HPDE6-E6E7 (cell line): Measurements from ENCODE around the gene DTNB.

Experiments
- DNase-seq: peaks from one replicate; pipeline ENCODE4 v3.0.0; 2011; ENCODE audit warnings: missing footprints; ENCODE audit errors: extremely low spot score

DTNB gene

DNA sequence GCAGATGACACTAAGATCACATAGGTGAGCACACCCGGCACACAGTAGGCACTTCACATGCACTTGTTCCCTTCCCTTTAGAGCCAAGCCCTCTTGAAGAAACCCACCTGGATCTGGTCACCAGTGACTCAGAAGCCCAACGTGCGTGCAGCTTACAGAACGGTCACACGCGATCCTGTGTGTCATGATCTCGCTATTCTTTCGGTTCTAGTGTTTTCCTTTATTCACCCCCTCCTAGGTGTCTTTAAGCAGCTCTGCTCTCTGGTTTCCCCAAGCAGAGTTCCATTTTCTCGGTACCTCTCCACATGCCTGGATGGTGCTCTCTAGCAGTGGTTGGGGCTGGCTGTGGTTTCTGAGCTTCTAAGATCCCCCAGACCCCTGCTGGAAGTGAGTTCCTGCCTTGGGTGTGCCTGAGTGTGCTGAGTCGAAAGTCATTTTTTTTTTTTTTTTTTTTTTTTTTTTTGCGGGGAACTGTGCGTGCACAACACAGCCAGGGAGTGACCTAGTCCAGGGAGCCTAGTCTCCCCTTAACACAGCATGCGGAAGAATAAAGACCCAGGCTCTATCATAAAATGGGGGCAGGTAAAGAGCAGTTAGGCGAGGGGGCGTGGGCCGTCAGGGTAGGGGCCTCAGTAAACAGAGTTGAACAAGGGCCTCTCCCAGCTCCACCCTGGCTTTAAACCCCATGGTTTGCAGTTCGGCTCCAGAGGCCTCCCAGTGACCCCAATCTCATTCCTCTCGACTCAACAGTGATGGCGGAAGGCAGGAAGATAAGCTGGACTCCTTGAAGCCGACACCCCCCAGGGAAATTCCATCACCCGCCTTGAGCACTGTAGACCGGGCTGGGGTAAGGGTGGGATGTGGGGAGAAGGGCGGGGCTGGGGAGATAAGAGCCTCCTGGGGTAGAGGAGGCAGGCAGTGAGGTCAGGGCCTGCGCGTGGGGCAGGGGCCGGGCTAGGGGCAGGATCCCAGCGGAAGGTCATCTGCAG lies 301.8 kb downstream of the DTNB start:
- no peak for DNase-seq

DNA sequence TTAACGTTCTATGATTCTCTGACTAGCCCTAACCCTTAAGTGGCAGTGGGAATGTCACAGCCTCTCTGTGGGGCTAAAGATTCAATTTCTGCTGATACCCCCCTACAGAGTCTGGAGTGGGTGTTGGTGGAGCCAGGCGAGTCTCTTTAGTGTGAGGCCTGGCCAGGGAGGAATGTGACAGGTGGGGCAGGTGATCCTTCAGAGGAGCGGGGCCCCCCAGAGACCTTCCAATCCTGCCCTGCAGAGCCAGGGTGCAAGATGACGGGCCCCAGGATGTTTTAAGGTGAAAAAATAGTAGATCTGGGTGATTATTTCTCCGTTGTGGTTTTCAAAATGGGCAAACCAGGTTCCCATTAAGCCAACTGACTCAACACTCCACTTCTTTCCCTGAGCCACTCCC lies 303.5 kb downstream of the DTNB start:
- DNase-seq = no peak

DNA sequence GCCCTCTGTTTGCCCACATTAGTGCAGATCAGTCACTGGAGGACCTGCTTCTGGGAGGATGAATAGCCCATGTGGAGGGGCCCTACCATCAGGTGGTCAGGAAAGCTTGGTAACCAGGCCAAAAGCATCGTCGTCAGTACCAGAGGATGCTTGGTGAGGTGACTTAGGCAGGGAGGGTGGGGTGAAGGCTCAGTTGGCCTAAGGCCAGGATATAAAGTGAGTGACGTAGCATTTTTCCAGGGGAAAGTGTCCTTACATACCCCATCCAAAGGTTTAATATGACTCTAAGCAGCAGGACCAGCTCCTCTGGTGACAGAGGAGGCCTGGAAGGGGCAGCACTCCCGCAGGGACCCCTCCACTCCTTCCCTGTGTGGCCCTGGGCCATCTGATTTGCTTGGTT lies 303.9 kb downstream of the DTNB start:
- DNase-seq = no peak

DNA sequence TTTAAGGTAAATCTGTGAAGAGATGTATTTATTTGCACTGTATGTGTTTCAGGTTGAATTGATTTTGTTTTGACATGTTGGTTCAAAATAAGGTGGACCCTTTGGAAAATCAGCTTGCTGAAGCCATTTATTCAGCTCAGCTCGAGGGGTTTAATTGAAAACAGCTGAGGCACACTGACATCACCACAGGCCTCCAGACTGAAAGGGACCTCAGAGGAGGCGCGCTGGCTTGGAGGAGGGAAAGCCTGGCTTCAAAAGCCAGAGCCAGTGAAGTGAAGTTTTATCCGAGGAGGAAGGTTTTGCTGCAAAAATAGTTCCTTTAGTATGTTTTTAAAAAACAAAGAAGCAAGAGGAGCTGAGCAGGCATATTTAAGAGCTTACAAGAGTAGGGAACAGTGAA lies 304.7 kb downstream of the DTNB start:
- DNase-seq = no peak

DNA sequence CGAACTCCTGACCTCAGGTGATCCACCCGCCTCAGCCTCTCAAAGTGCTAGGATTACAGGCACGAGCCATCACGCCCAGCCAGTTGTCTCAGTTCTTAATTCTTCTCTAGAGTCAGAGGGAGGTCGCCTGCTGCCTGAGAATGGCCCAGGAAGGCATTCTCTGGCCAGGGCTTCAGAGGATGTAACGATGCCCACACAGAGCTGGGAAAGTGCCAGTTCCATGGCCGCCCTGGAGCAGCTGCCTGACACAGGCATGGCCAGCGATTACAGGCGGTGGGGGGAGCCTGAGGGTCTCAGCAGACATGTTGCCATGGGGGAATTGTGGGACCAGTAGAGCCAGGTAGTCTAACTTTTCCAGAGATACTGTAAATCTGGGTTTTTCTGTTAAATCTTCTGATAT lies 306.1 kb downstream of the DTNB start:
- DNase-seq = no peak

DNA sequence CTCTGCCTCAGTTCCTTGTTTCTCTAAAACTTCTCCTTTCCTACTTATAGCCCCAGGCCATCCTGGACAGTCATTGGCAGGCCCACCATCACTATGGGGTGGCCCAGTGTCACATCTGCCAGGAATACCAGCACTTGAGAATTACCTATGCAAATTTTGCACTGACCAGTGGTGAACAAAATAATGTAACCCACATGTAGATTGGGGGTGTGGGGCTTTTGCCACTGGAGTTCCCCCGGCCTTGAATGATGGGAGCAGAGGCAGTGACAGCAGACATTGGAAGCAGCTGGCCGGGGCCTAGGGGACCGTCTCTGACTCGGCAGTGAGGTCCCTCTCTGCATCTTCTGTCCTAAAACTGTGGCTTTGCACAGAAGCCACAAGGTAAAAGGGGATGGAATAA lies 306.7 kb downstream of the DTNB start:
- DNase-seq = no peak

DNA sequence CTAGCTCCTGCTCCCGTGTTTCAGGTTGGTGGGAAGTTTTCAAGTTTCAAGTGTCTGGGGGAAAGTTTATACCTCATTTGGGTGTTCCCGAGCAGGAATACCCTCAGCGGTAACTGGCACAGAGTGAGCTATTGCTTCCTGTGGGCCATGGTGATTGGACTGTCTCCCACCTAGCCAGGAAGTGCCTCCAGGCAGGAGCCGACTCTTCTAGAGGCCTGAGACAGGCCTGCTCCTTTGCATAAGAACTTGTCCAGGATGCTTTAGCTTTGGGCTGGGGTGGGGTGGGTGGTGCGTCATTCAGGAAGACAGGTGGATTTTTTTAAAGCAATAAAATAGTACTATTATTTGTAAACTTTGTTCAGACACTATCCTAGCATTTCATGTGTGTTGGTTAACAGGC lies 308.1 kb downstream of the DTNB start:
- DNase-seq = no peak

DNA sequence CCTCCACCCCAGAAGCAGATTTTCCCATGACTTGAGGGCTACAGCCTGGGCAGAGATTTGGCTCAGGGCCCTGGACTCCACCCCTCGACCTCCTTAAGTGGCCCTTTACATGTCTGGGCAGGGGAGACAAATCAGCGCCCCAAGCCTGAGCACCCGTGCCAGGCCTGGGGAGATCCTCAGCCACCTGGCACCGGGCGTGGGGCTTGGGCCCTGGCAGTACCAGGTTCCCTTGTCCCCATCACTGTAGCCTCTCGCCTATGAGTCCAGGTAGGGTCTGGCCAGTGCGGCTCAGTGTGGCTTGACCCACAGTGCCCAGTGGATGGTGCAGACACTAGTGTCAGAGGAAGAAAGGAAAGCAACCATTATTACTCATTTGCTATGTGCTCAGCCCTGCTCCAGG lies 309.6 kb downstream of the DTNB start:
- no peak for DNase-seq

DNA sequence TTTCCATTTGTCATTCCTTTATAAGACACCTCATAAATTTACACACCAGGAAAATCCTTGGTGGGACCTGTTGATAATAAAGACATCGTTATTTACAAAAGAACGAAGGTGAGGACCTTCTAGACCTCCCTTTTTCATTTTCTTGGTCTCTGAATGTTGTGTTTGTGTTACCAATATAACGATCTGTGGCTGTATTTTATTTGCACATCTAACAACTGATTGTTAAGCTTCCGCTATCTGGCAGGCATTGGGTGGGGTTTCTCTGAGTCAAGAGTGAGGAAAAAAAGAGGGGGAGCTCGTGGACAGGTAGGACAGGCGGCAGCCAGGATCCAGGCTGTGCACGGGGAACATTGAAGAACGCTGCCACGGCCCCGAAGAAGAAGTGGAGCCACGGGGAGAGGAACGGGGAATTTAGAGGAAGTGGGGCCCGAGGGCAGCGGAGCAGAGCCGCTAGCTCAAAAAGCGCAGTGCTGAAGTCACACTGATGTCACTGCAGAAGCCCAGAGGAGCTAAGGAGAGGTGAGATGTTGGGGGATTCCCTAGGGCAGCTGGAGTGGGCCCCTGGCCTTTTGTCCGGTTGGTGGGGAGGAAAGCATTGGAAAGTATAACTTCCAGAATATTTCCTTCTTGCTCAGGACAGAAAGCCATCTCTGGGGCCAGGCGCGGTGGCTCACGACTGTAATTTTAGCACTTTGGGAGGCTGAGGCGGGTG lies 310.8 kb downstream of the DTNB start:
- no peak for DNase-seq

DNA sequence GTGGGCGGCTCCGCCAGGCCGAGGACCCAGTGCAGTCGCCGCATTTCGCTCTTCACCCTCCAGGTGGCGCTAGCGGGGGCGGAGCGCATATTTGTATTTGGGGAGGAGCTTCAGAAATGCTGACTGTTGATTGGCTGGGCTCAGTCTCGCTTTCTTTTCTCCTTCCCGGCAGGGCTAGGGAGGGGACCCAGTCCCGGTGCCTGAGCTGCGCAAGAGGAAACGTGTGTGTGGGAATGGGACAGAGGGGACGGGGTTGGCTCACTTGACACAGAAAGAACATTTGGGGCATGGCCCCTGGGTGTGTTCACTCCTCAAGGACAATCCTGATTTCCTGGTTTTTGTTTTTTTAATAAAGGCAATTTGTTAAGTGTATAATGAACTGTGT lies 311.3 kb downstream of the DTNB start:
- peak; percentile 93 for DNase-seq

DNA sequence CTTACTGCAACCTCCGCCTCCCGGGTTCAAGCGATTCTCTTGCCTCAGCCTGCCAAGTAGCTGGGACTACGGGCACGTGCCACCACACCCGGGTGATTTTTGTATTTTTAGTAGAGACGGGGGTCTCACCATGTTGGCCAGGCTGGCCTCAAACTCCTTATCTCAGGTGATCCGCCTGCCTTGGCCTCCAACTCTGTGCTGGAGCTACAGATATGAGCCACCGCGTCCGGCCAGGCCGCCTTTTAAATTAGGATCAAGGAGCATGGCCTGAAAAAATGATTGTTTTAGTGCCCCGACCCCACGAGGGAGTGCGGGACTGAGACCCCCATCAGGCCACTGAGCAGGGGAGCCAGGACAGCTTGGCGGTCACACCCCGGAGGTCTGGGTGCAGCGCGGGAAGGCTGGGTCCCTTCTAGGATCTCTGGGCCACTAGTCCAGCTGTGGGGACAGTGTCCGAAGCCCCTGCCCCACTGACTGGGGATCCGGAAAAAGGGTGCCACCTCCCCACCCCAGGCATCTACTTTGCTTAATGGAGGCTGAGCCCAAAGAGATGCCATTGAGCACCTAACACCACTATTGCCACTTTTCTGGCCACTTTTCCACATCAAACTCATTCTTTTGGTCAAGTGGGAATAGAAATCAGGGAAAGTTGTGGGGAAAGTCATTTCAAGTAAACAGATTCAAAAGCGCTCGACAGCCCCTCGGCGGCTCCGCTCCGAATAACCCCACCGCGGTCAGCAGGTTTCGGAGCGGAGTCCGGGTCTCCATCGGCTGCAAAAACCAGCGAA lies 311.9 kb downstream of the DTNB start:
- no peak for DNase-seq

DNA sequence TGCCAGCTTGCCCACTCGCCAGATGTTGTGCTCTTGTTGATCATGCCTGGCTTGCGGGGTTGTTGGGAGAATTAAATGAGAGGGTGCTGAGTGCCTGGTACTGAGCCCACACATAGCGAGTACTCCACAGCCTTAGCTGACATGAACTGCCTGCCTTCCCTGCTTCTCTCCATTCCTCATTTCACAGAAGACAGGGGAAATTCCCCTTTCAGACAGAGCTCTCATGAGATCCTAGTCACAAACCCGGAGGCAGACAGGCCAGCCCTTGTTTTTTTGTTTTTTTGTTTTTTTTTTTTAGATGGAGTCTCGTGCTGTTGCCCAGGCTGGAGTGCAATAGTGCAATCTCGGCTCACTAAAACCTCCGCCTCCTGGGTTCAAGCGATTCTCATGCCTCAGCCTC lies 314.5 kb downstream of the DTNB start:
- DNase-seq = no peak

DNA sequence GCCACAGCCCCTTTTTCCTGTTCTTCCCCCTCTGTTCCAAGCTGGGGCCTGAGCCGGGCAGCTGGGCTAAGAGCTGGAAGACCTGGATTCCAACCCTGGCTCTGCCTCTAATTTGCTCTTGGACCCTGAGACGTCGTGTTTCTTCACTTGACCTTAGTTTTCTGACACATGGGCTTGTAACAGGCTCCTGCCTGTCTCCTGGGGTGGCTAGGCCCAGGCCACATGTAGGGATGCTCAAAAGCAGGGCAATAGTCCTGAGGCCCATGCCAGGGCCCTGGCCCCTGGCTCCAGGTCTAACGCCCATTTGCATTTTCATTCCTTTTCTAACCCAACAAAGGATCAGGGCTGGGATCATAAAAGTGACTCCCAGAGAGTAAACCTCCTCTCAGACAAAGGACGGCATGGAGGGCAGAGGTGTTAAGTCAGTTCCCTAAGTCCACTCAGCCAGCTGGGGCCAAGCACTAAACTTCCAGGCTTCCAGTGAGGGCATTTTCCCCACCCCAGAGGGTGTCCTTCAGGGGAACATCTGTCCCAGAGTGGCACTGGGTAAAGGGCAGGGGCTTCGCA lies 315.0 kb downstream of the DTNB start:
- DNase-seq = no peak

DNA sequence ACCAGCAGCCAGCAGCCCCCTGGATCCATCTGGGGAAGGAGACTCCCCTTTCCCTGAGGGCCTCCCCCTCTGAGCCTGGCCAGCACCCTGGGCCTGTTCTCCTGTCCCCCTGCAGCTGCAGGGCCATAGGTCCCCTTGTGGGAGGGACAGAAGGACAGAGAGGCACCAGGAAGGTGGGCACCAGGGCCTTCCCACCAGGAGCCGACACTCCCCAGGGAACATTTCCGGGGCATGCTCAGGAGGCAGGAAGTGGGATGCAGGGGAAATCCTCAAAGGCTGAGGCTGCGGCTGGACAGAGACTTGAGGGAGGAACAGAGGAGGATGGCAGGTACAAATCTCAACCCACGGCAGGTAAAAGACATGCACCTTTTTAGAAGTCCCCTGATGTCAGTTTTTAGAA lies 317.3 kb downstream of the DTNB start:
- no peak for DNase-seq

DNA sequence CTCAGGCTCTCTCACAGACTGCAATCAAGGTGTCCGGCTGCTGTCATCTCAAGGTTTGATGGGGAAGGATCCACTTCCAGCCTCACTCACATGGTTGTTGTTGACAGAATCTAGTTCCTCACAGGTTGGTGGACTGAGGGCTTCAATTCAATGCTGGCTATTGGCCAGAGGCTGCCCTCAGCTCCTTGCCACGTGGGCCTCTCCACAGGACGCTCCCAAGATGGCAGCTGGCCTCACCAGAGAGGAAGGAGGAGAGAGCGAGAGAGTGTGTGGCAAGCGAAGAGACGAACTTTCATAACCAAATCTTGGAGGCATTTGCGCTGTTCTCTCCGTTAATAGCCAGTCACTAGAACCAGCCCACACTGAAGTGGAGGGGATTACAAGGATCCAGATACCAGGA lies 318.1 kb downstream of the DTNB start:
- no peak for DNase-seq

DNA sequence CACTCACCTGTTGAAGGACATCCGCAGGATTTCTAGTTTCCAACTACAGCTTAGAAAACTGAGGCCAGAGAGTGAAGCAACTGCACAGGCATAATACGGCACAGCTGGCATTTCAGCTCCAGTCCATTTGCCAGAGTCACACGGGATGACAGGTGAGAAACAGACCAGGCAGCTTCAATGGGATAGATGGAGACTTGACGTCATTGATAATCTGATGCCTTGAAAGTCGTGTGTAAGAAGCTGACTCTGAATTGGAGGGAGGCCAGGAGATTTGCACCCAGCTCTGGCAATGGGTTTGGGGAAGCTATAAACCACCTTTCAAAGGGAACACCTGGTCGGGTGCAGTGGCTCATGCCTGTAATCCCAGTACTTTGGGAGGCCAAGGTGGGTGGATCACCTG lies 319.3 kb downstream of the DTNB start:
- no peak for DNase-seq

DNA sequence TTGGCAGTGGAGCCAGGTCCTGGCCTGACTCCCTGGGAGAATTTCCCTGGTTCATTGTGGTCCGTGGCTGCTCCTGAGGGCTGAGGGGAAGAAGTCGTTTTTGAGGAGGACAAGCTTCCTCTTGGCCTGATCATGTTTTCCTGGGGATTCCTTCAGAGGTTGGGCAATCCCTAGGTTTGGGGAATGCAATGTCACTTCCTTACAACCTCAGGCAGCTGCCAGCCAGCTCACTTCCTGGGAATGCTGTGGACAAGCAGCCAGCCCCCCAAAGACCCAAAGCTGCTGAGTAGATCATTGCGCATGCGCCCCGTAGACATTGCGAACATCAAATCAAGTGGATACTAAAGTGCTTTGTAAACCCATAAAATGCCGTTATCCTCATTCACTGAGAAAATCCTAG lies 324.0 kb downstream of the DTNB start:
- DNase-seq = no peak

DNA sequence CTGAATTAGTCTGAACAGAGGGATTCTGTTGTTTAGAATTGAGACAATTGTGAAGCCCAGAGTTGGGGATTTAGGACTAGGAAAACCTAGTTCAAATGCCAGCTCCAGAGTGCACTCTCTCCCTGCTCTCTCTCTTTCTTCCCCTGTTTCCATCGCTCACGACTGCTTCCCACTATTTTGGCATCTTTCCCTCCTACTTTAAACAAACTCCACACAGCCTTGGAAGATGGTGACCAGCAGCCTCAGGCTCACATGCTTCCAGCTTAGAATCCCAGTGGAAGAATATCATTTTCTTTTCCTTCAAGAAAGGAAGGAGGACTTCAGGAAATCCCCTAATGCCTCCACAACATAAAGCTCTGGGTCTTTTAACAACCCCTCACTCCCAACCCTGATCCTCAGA lies 325.5 kb downstream of the DTNB start:
- no peak for DNase-seq

DNA sequence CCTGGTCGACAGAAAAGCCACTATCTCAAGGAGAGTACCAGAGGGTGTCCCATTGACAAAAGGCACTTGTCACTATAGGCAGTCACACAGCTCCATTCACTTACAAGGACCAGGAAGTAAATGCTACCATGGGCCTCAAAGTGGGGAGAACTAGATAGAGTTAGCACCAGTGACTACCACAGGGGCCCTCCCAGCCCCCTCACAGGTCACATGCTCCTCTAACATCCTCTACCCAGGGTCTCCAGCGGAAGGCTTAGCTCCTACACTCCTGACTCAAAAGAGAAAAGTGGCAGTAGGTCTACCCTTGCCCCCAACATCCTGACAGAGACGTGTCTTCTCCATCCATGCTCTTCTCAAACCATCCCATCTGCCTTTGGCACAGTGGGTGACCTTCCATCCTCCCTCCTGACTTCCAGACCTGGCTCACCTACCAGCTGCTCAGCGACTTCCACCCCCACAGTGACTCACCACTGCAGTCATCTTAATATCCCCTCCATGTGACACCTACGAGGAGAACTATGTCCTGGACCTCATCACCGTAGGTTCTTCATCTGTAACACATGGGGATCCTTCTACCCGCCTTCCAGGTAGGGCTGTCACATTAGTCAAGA lies 326.1 kb downstream of the DTNB start:
- no peak for DNase-seq

DNA sequence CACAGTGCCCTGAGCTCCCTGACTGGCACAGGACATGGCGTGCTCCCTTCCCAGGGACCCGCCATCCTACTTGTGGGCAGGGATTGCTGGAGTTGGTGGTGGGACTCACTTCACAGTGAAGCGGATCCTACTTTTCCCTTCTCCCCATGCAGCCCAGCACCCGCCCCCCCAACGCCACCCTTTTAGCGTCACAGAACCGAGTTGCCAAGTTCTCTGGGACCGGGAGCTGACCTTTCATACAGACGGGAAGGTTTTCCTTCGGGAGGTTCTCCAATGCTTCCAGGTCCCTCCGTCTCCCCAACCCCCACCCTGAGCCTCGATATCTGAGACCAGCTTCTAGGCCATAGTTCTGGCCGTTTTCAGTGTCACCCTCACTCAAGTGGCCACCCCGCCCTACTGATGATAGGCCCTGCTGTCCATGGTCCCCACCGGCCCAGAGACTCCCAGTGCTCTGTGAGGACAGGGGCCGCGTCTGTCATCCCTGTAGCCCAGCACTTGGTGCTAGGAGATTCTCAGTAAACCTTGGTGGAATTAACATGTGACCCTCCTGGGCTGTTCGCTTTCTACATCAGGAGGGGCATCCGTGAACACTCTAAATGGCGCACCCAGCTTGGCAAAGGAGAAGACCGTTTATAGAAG lies 330.1 kb downstream of the DTNB start:
- no peak for DNase-seq
